ENCODE measurements around the gene KRTAP10-8.
A peak's percentile ranks its signal among the peaks of the same experiment; 100 is the strongest.
"Not testable (repeated sequence)": the region's sequence is repeated elsewhere in the genome, so short reads cannot be mapped to it uniquely, and the experiment has no call there.

KRTAP10-8 gene
- total RNA-seq: 0 to 0.06 (median 0) reads per million in 18 experiments

- DNase-seq: no peak
Observed at GRCh38 chr21:44612029-44612486, at the start of gene KRTAP10-8. TSS of gene KRTAP10-8 (plus strand) at chr21:44612079. CDS start at chr21:44612101, 22 bp downstream.

GRCh38 chr21:44564099-44564498, 47.8 kb upstream of the KRTAP10-8 start:
- DNase-seq: no peak

GRCh38 chr21:44564886-44565598, 46.8 kb upstream of the KRTAP10-8 start:
- no peak for DNase-seq

GRCh38 chr21:44566403-44566802, 45.5 kb upstream of the KRTAP10-8 start:
- peak in 1 of 2 donors; percentile 67 for DNase-seq

- no peak for DNase-seq
Observed at GRCh38 chr21:44567481-44568171, 44.3 kb upstream of the KRTAP10-8 start.

GRCh38 chr21:44568261-44568660, 43.6 kb upstream of the KRTAP10-8 start:
- DNase-seq: no peak

GRCh38 chr21:44568667-44569556, 43.0 kb upstream of the KRTAP10-8 start:
- no peak for DNase-seq

- DNase-seq: no peak
Observed at GRCh38 chr21:44569861-44570517, 41.9 kb upstream of the KRTAP10-8 start.

- DNase-seq: no peak
Observed at GRCh38 chr21:44571296-44571695, 40.6 kb upstream of the KRTAP10-8 start.

GRCh38 chr21:44571844-44572782, 39.8 kb upstream of the KRTAP10-8 start:
- DNase-seq: no peak

GRCh38 chr21:44572959-44573583, 38.8 kb upstream of the KRTAP10-8 start:
- DNase-seq: no peak

- DNase-seq: not testable (repeated sequence)
Observed at GRCh38 chr21:44573630-44574456, 38.0 kb upstream of the KRTAP10-8 start, which contains the start of gene KRTAP10-4. TSS of gene KRTAP10-4 (plus strand) at chr21:44573729. CDS start at chr21:44573759, 30 bp downstream.

- no peak for DNase-seq
Observed at GRCh38 chr21:44574457-44575306, 37.2 kb upstream of the KRTAP10-8 start.

GRCh38 chr21:44575307-44576024, 36.4 kb upstream of the KRTAP10-8 start:
- DNase-seq: no peak

GRCh38 chr21:44576025-44576420, 35.9 kb upstream of the KRTAP10-8 start:
- no peak for DNase-seq

GRCh38 chr21:44578371-44579055, 33.4 kb upstream of the KRTAP10-8 start:
- no peak for DNase-seq

All from inflammatory macrophage (primary cell).